HG03095 (cell line): ENCODE measurements around the gene GABPB2.

Experiments used
- ATAC-seq: cut with Tn5 transposase; IDR thresholded peaks from one replicate; pipeline ENCODE4 v1.9.1; 2021; ENCODE audit warnings: moderate library complexity; ENCODE audit not compliant: unreplicated experiment

Gene GABPB2

DNA sequence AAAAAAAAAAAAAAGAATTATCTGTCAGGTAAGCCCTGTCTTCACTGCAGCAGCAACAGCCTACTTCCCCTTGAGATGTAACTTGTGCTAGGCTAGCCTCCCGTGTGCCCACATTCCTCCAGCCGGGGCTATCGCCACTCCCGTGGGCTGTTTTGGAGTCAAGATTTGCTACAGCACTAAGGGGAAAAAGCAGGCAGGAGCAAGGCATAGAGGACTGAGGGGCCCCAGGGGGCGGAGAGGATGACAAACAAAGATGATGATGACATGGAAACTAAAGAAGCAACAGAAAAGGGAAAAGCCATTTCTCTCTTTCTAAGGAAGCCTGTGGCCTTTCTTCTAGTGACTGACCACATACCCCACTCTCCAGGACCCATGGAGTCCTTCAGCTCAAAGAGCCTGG, 87.8 kb downstream of the GABPB2 start:
- no peak for ATAC-seq

DNA sequence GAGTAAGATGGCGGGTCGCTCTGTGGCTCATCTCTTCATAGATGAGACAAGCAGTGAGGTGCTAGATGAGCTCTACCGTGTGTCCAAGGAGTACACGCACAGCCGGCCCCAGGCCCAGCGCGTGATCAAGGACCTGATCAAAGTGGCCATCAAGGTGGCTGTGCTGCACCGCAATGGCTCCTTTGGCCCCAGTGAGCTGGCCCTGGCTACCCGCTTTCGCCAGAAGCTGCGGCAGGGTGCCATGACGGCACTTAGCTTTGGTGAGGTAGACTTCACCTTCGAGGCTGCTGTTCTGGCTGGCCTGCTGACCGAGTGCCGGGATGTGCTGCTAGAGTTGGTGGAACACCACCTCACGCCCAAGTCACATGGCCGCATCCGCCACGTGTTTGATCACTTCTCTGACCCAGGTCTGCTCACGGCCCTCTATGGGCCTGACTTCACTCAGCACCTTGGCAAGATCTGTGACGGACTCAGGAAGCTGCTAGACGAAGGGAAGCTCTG, 88.2 kb downstream of the GABPB2 start:
- ATAC-seq = no peak

DNA sequence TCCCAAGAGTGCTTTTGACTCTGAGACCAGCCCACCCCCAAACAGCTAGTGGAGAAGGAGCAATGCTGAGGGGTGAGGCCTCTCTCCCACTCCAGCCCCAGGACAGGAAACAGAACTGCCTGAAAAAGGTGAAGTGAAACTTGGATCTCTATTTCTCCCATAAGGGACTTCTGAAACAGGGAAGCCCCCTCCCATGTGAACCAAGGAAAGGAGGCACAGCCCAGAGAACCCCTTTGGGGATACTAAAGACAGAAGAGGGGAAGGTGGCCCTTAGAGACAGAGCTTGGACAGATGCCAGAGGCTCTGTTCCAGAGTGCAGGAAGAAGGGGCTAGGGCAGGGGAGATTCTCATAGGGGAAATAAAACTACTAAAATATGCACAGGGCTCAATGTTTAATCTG, 88.8 kb downstream of the GABPB2 start:
- no peak for ATAC-seq

DNA sequence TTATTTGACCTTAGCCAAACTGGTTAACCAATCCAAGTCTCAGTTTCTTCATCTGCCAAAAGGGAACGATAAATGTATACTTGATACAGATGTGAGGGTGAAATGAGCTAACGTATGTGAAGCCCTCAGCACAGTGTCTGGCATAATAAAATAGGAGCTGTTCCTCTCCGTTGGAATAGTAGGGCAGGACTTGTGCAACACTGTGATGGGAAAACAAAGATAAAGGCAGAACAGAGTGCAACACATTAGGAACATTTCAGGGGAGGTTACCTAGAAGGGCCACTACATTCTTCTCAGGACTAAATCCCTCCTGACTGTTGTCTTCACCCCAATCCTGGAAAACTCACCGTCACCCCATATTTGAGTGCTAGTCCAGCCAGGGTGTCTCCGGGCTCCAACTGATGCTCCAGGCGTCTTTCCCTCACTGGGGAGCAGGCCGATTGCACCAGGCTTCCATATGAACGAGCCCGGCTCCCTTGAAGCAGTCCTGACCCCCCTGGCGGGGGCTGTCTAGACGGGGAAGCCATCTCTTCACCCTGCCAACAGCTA, 94.2 kb downstream of the GABPB2 start:
- no peak for ATAC-seq

DNA sequence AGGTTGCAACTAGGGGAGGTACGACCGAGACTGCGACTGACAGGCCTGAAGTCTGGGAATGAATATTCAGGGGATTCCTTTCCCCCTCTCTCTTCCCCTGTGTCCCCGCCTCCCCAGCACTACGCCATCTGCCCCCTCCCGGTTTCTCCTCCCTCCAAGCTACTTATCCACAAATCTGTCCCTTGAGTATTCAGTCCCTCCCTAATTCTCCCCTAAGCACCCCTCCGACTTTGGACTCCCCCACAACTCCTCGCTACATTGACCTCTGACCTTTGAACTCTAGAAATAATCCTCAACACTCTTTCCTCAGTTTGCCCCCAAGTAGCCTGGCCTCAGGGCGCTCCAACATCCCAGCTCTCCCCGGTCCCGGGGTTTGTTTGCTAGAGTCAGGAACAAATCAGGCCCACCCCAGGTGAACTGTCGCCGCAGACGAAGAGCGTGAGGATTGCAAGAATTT, 94.7 kb downstream of the GABPB2 start:
- ATAC-seq = peak; percentile 12

DNA sequence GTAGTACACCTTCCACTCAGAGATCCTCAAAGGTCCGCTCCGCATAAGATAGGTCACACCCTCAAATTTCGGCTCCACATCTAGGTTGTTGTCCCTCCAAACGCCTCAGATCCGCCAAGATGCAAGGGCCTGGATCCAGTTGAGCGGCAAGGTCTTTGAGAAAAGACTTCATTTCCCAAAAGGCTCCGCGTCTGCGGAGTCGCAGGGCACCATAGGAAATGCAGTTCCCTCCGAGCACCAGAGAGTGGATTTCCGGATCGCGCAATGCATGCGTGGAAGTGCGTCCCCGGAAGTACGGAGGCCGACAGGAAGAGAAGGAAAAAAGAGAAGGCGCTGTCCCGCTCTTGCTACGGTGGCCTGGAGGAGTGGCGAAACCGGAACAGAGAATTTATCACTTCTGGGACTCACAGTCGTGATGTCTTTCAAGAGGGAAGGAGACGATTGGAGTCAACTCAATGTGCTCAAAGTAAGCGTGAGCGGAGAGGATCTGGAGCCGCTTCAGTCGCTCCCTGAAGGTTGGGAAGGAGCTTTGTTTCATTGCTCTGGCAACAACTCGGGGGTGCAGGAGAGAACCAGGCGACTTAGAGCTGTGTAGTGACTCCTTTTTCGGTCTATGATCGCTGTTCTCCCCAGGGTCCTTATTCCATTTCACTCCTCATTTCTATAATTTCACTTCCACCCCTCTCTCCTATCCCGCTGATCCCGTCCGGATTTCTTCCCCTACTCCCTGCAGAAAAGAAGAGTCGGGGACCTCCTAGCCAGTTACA, 95.4 kb downstream of the GABPB2 start, which contains the start of the genes LYSMD1 and SCNM1:
Gene LYSMD1 (minus strand): TSS at position 165 of the 767 bp plus-strand sequence. CDS start 644 bp downstream, outside the sequence.
Gene SCNM1 (plus strand): TSS at position 407 of the 767 bp plus-strand sequence. CDS start 9 bp downstream, at position 416.
- ATAC-seq = peak; percentile 68

DNA sequence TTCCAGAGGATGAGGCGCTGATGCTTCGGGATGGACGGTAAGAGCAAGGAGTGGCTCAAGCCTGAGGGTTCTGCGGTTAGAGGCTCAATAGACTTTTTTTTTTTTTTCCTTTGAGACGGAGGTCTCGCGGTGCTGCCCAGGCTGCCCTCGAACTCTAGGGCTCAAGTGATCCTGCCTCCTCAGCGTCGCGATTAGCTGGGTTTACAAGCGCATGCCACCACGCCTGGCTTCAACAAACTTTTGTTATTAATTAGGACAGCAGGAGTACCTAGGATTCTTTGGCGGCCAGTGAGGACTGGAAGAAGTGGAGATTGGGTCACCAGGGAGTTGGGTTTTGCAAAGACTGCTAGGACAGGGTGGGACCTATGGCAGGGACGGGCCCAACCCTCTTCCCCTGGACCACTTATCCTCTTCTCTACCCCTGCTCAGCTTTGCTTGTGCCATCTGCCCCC, 96.0 kb downstream of the GABPB2 start:
- ATAC-seq = no peak

DNA sequence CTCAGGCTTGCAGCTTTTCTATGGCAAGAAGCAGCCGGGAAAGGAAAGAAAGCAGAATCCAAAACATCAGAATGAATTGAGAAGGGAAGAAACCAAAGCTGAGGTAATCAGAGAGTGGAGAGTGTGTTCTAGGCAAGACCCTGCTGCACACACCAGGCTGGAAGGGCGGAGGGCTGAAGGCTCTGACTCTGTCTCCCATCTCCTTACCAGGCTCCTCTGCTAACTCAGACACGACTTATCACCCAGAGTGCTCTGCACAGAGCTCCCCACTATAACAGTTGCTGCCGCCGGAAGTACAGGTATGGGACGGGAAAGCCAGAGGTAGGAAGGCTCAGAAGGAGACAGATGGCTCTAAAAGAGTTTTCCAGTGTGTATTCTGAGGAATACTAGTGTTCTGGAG, 96.6 kb downstream of the GABPB2 start:
- no peak for ATAC-seq

DNA sequence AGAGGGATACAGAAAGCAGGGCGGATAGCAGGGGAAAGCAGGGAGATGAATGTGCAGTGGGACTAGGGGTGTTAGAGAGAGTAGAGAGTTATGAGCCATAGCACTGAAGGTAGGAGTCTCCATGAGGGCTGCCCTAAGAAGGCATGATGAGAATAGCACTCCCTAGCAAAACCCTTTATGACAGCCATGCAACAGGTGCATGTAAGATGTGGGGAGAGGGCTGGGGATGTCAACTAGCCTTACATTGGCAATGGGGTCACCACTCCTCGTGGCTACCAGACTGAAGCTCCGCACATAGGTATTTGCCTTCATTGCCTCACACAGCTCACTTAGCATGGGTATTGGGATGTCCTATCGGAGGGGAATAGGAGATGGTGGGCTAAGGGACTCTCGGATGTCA, 100.6 kb downstream of the GABPB2 start:
- ATAC-seq = no peak
